Measurements from ENCODE around the gene ADGRG3. TPM values are rescaled to one million over a fixed set of nuclear protein-coding genes. Genes with fewer than 3 reads are reported as not detected.

Gene ADGRG3
- total and polyA plus RNA-seq, 2 of the 8 experiments (the other 6 are each of a cell fraction or from before 2014, with no cell fraction given), result 0.28 to 0.98 TPM

- Histone ChIP-seq H4K20me1 (replicated peaks in 1 of 2; ENCODE audit: control insufficient read depth in 1 of 2, insufficient read depth in 2 of 2, low read length in 2 of 2) (peaks cover 0 to 2% of the 10 kb centered on the region in 2 experiments), H3K9me3 (ENCODE audit: insufficient read depth in 2 of 2, low read depth in 1 of 2, low read length in 1 of 2) (no peaks in the 10 kb centered on the region), H4K91ac (replicated peaks; ENCODE audit: insufficient read length, low read length) (no peak overlapping the region), H2AK5ac (ENCODE audit: low read depth, low read length) (no peak overlapping the region), H3K4me3 (ENCODE audit: extremely low read depth in 1 of 4, insufficient read depth in 2 of 4, low read depth in 3 of 4, low read length in 4 of 4) (no peak overlapping the region), H3K56ac (replicated peaks; ENCODE audit: insufficient read length, low read depth, low read length) (no peak overlapping the region), H3K18ac (ENCODE audit: extremely low read depth, low read length) (no peak overlapping the region), H3K4me1 (replicated peaks in 1 of 4; ENCODE audit: control insufficient read depth in 3 of 4, insufficient read depth in 4 of 4, low read length in 3 of 4) (peaks cover 0 to 3% (median 1%) of the 10 kb centered on the region in 4 experiments; a peak in 4 of 7 replicates), H3K36me3 (ENCODE audit: control insufficient read depth in 2 of 4, insufficient read depth in 4 of 4, low read length in 3 of 4) (no peaks in the 10 kb centered on the region), H3K14ac (ENCODE audit: insufficient read length) (no peak overlapping the region), H2BK15ac (ENCODE audit: low read length) (no peak overlapping the region), H3K79me1 (ENCODE audit: low read depth, low read length) (no peaks in the 10 kb centered on the region; the same call in 1 of the 2 replicates), H2BK120ac (replicated peaks; ENCODE audit: low read depth, low read length) (no peak overlapping the region), H3K23ac (ENCODE audit: insufficient read length) (no peak overlapping the region), H3K4ac (replicated peaks; ENCODE audit: insufficient read length, low read depth, low read length) (no peak overlapping the region), H4K8ac (ENCODE audit: extremely low read depth, insufficient read depth, low read length) (no peak overlapping the region), H2BK12ac (ENCODE audit: low read depth, low read length) (no peak overlapping the region), H3K27ac (ENCODE audit: low read depth, low read length) (no peak overlapping the region), H3K4me2 (ENCODE audit: insufficient read depth in 1 of 2, low read depth in 2 of 2, low read length in 2 of 2) (no peak overlapping the region), H3K27me3 (replicated peaks in 1 of 4; ENCODE audit: control insufficient read depth in 3 of 4, extremely low read depth in 1 of 4, insufficient read depth in 3 of 4, low read length in 3 of 4) (peaks cover 0 to 6% (median 4%) of the 10 kb centered on the region in 4 experiments; a peak in 5 of 7 replicates), H3K9ac (replicated peaks in 1 of 4; ENCODE audit: extremely low read depth in 1 of 4, low read depth in 3 of 4, low read length in 3 of 4) (no peak overlapping the region), H2BK20ac (ENCODE audit: low read length) (no peak overlapping the region), H3K79me2 (ENCODE audit: control insufficient read depth in 1 of 2, insufficient read depth in 2 of 2, low read length in 2 of 2) (no peaks in the 10 kb centered on the region), H4K5ac (ENCODE audit: insufficient read length, low read depth, low read length) (no peak overlapping the region), H3K23me2 (ENCODE audit: low read depth, low read length) (no peaks in the 10 kb centered on the region; the same call in 1 of the 2 replicates), H2BK5ac (ENCODE audit: low read depth, low read length) (no peak overlapping the region), H2AFZ (ENCODE audit: low read length) (no peak overlapping the region)
- DNase-seq (ENCODE audit: low read depth in 1 of 2, low spot score in 2 of 2) (no peak), FAIRE-seq (no peak)
- ChIA-PET CTCF (ENCODE audit: partially characterized antibody) (interaction anchor here (0.6 to 9.2 kb wide), 13 partner anchors 10 to 658 kb away, joined by 3 to 104 read pairs (median 6); partner anchors contain the start of genes ADGRG1, ADGRG3 and KATNB1), POLR2A (ENCODE audit: partially characterized antibody) (interaction anchor here (0.7 to 3.1 kb wide), 6 partner anchors 11 to 192 kb away, joined by 3 to 11 read pairs (median 4); partner anchors contain the start of gene ADGRG1)
- WGBS, 2 experiments (ENCODE audit: extremely low coverage in 1 of 2, insufficient coverage in 1 of 2, insufficient read length in 1 of 2, insufficient replicate concordance in 2 of 2, low coverage in 1 of 2, low lambda C conversion rate in 2 of 2, missing lambda C conversion rate in 1 of 2), result 76% methylated on average over 2 of the region's 2 CpGs; no CpG with 5 or more reads in 1 of the 2 experiments
- no peak for TF ChIP-seq SP2 (IDR thresholded peaks at IDR 0.05; ENCODE audit: low read length)
- no peak for TF ChIP-seq KDM5A (IDR thresholded peaks at IDR 0.05; ENCODE audit: low read length)
- TF ChIP-seq, protein P1, sequence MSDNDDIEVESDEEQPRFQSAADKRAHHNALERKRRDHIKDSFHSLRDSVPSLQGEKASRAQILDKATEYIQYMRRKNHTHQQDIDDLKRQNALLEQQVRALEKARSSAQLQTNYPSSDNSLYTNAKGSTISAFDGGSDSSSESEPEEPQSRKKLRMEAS (IDR thresholded peaks at IDR 0.05), result no peak
- TF ChIP-seq EZH2 (IDR thresholded peaks at IDR 0.05; ENCODE audit: low read depth, low read length, severe bottlenecking), result no peak
- TF ChIP-seq CTBP2 (IDR thresholded peaks at IDR 0.05; ENCODE audit: borderline replicate concordance, insufficient read depth, insufficient read length, low read length), result no peak
- TF ChIP-seq CEBPB (IDR thresholded peaks at IDR 0.05; ENCODE audit: low read depth, low read length), result no peak
- no peak for TF ChIP-seq EP300 (IDR thresholded peaks at IDR 0.05; ENCODE audit: borderline replicate concordance in 1 of 2, low read depth in 2 of 2, low read length in 2 of 2)
- TF ChIP-seq CBX8 (IDR thresholded peaks at IDR 0.05; ENCODE audit: borderline replicate concordance, low read depth, low read length), result no peak
- no peak for TF ChIP-seq SP4 (IDR thresholded peaks at IDR 0.05; ENCODE audit: low read length)
- TF ChIP-seq USF2 (IDR thresholded peaks at IDR 0.05; ENCODE audit: low read length), result no peak
These were observed 29.7 kb upstream of the ADGRG3 start for GRCh38 chr16:57638381-57638780.
